ENCODE measurements around the gene USP6NL.

- TF ChIP-seq POLR2AphosphoS5 (IDR thresholded peaks at IDR 0.05; ENCODE audit: low read depth, low read length), result no peak
- TF ChIP-seq TAF1 (IDR thresholded peaks at IDR 0.05; ENCODE audit: borderline replicate concordance, low read depth, low read length), result no peak
Measured at GRCh38 chr10:11589738-11590137, 21.7 kb downstream of the USP6NL start.

All from GM12892 (cell line).